ENCODE results near the gene VANGL1. TPM values are rescaled to one million over a fixed set of nuclear protein-coding genes. Genes with fewer than 3 reads are reported as not detected.

Gene VANGL1
- total and polyA plus RNA-seq, 2 of the 8 experiments (the other 6 are each of a cell fraction or from before 2014, with no cell fraction given), result 9.4 to 13.4 TPM

- no peaks in the 10 kb centered on the region for H3K9me3 ChIP-seq (ENCODE audit: insufficient read depth in 2 of 2, low read depth in 1 of 2, low read length in 1 of 2)
- WGBS, 2 experiments (ENCODE audit: extremely low coverage in 1 of 2, insufficient coverage in 1 of 2, insufficient read length in 1 of 2, insufficient replicate concordance in 2 of 2, low coverage in 1 of 2, low lambda C conversion rate in 2 of 2, missing lambda C conversion rate in 1 of 2), result 88% methylated on average over 7 of the region's 7 CpGs; no CpG with 5 or more reads in 1 of the 2 experiments
- H2BK12ac ChIP-seq (ENCODE audit: low read depth, low read length), result no peak overlapping the region
- H2BK5ac ChIP-seq (ENCODE audit: low read depth, low read length), result no peak overlapping the region
- no peaks in the 10 kb centered on the region for H3K79me1 ChIP-seq (ENCODE audit: low read depth, low read length)
- no peaks in the 10 kb centered on the region for H3K36me3 ChIP-seq (ENCODE audit: control insufficient read depth in 2 of 4, insufficient read depth in 4 of 4, low read length in 3 of 4)
- no peak overlapping the region for H2AK5ac ChIP-seq (ENCODE audit: low read depth, low read length)
- no peak overlapping the region for H3K23ac ChIP-seq (ENCODE audit: insufficient read length)
- POLR2A ChIA-PET (ENCODE audit: partially characterized antibody), result interaction anchor here (0.6 kb wide), 1 partner anchor 1413 kb away, joined by 3 read pairs; no protein-coding TSS in a partner anchor
- no peak overlapping the region for H4K5ac ChIP-seq (ENCODE audit: insufficient read length, low read depth, low read length)
- H3K14ac ChIP-seq (ENCODE audit: insufficient read length), result no peak overlapping the region
- no peak for FAIRE-seq
- H3K27ac ChIP-seq (ENCODE audit: low read depth, low read length), result no peak overlapping the region
- H3K18ac ChIP-seq (ENCODE audit: extremely low read depth, low read length), result no peak overlapping the region
- no peaks in the 10 kb centered on the region for H3K27me3 ChIP-seq (replicated peaks in 1 of 4; ENCODE audit: control insufficient read depth in 3 of 4, extremely low read depth in 1 of 4, insufficient read depth in 3 of 4, low read length in 3 of 4)
- H2BK20ac ChIP-seq (ENCODE audit: low read length), result no peak overlapping the region
- no peak overlapping the region for H4K91ac ChIP-seq (replicated peaks; ENCODE audit: insufficient read length, low read length)
- H3K4me1 ChIP-seq (replicated peaks in 1 of 4; ENCODE audit: control insufficient read depth in 3 of 4, insufficient read depth in 4 of 4, low read length in 3 of 4), result no peaks in the 10 kb centered on the region; a peak in 2 of 7 replicates
- no peaks in the 10 kb centered on the region for H3K23me2 ChIP-seq (ENCODE audit: low read depth, low read length)
- H4K8ac ChIP-seq (ENCODE audit: extremely low read depth, insufficient read depth, low read length), result no peak overlapping the region
- no peaks in the 10 kb centered on the region for H4K20me1 ChIP-seq (replicated peaks in 1 of 2; ENCODE audit: control insufficient read depth in 1 of 2, insufficient read depth in 2 of 2, low read length in 2 of 2)
- H3K4me2 ChIP-seq (ENCODE audit: insufficient read depth in 1 of 2, low read depth in 2 of 2, low read length in 2 of 2), result no peak overlapping the region
- no peak overlapping the region for H3K9ac ChIP-seq (replicated peaks in 1 of 4; ENCODE audit: extremely low read depth in 1 of 4, low read depth in 3 of 4, low read length in 3 of 4)
- DNase-seq (ENCODE audit: low read depth in 1 of 2, low spot score in 2 of 2), result no peak
- CTCF ChIA-PET (ENCODE audit: partially characterized antibody), result interaction anchor here (0.8 to 18.6 kb wide), 7 partner anchors 7 to 262 kb away, joined by 3 to 370 read pairs (median 19); partner anchors contain the start of gene CASQ2
- no peak overlapping the region for H3K56ac ChIP-seq (replicated peaks; ENCODE audit: insufficient read length, low read depth, low read length)
- no peak overlapping the region for H2BK15ac ChIP-seq (ENCODE audit: low read length)
- no peak overlapping the region for H3K4me3 ChIP-seq (ENCODE audit: extremely low read depth in 1 of 4, insufficient read depth in 2 of 4, low read depth in 3 of 4, low read length in 4 of 4)
- H2BK120ac ChIP-seq (replicated peaks; ENCODE audit: low read depth, low read length), result no peak overlapping the region
- no peak overlapping the region for H3K4ac ChIP-seq (replicated peaks; ENCODE audit: insufficient read length, low read depth, low read length)
- H3K79me2 ChIP-seq (ENCODE audit: control insufficient read depth in 1 of 2, insufficient read depth in 2 of 2, low read length in 2 of 2), result no peaks in the 10 kb centered on the region
- H2AFZ ChIP-seq (ENCODE audit: low read length), result no peak overlapping the region
- TF ChIP-seq KDM5A (IDR thresholded peaks at IDR 0.05; ENCODE audit: low read length), result no peak
- TF ChIP-seq SIRT6 (IDR thresholded peaks at IDR 0.05; ENCODE audit: low read length), result no peak
- TF ChIP-seq KDM4A (IDR thresholded peaks at IDR 0.05; ENCODE audit: low read depth, low read length, severe bottlenecking), result no peak
- no peak for TF ChIP-seq RFX5 (IDR thresholded peaks at IDR 0.05; ENCODE audit: borderline replicate concordance, low read depth, low read length)
- no peak for TF ChIP-seq CBX5 (IDR thresholded peaks at IDR 0.05; ENCODE audit: low read depth, low read length)
- no peak for TF ChIP-seq SP1 (IDR thresholded peaks at IDR 0.05; ENCODE audit: low read depth, low read length)
- no peak for TF ChIP-seq POLR2AphosphoS5 (IDR thresholded peaks at IDR 0.05; ENCODE audit: low read depth, low read length)
- TF ChIP-seq BCL11A (IDR thresholded peaks at IDR 0.05; ENCODE audit: low read depth in 2 of 2, low read length in 2 of 2), result no peak
- no peak for TF ChIP-seq SP4 (IDR thresholded peaks at IDR 0.05; ENCODE audit: low read length)
- TF ChIP-seq SRF (IDR thresholded peaks at IDR 0.05; ENCODE audit: low read depth, low read length), result no peak
- TF ChIP-seq CBX8 (IDR thresholded peaks at IDR 0.05; ENCODE audit: borderline replicate concordance, low read depth, low read length), result no peak
- TF ChIP-seq KDM1A (IDR thresholded peaks at IDR 0.05; ENCODE audit: borderline replicate concordance, low read length), result no peak
- no peak for TF ChIP-seq GTF2F1 (IDR thresholded peaks at IDR 0.05; ENCODE audit: borderline replicate concordance, low read depth, low read length)
- TF ChIP-seq SAP30 (IDR thresholded peaks at IDR 0.05; ENCODE audit: insufficient read depth, insufficient replicate concordance, low read length), result no peak
- no peak for TF ChIP-seq YY1 (IDR thresholded peaks at IDR 0.05; ENCODE audit: low read depth, low read length)
Measured at GRCh38 chr1:115719285-115719684, 77.5 kb downstream of the VANGL1 start.

Data from H1 (cell line).